ENCODE data around the gene CD9.

The CD9 gene

DNA sequence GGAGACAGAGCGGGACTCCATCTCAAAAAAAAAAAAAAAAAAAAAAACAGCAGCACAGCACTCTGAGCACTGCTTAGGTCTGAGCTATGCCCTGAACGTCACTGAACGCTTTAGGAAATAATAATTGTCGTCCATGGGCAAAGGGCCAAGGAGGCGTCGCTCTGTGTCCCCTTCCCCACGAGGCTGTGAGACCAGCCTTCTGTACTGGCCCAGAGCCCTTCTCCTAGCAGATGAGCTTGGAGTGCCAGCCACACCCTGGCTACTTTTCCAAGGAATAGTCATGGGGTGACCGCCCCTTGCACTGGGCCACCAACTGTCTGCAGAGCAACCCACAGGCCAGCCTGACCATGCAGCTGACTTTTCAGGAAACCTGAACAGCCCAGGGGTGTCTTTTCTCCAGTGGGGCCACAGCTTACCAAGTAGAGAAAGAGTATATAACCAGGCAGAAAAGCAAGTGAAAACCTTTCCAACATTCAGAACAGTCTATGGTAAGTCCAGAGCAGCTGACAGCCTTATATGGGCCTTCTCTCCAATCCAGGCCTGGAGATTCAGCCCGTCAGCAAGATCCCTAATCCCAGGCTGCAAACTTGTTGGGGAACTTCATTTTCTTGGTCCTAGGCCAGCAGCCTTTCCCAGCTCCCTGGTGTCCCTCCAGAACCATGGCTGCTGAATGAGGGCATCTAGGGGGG is 28.5 kb downstream of the CD9 start:
- no peak for TF ChIP-seq GATA1 (IDR thresholded peaks at IDR 0.05; ENCODE audit: low read depth, low read length)
- TF ChIP-seq POLR2A (IDR thresholded peaks at IDR 0.05; ENCODE audit: low read length): no peak
- no peak for DNase-seq

DNA sequence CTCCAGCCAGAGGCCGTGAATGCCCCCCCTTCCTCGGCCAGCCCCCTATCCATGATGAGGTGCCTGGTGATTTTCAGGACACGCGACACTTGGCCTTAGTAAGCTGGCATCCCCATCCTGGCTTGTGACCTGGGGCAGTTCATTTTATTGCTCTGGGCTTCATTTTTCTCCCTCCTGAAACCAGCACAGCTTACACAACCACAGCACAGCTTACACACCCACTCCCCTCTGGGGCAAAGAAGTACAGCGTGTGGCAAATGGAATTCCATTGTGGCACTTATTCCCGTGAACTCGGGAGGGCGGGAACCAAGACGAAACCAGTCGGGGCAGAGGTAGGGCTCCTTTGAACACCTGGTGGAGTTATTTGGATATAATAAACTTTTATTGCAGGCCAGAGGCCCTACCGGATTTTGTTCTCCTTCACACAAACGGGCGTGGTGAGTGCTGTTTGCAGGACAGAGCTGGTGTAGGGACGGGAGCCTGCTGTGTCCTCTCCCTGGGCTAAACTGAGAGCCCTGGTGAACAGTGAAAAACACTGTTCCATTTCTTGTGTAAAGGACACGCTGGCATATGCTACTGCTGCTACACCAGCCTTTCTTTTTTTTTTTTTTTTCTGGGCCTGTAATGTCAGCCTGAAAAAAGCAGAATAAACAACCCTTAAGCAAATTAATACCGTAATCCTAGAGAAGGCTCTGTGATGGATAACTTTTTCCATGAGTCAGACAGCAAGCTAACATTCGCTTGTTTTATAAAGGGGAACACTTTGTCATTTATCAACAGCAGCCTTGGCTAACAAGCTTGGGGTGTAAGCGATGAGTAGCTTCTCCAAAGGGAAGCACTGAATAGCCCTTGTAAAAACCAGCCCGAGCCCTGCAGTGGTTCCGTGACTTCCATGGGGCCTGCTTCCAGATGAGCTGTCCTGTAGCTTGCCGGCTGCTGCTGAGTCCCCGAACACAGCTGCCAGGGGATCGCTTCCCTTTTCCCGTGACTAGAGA is 29.3 kb downstream of the CD9 start:
- no peak for DNase-seq

DNA sequence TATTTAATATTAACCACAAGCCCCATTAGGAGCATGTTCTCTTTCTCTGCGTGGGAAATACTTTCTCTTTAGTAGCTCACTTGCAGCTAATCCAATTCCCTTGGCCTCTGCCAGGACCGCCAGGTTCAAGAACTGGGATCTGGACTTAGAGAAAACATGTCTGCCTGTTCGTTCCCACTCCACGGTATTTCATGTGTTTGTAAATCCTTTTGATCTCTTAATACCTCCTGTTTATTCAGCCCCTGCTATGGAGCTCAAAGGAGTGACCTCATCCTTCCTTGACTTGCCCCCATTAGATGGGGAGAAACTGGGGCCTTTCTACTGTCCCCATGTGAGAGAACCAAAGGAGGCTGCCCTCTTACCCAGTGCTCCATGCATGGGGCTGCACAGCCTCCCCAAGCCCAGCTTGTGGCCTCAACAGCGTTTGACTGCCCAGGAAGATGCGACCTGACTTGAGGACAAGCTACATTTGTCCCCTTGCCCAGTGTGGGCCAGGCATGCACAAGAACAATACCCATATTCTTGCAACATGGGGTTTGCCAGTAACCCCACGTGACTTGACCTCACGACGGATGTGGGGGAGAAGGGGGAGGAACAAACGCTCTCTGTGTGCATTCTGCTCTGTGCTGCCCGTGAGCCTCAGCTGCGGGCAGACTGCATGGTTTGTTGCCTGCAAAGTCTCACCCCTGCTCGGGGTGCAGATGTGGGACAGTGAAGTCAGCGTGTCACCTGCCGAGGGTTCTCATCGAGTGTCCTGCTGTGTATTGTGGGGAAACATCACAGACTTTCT is 30.3 kb downstream of the CD9 start:
- DNase-seq: no peak
- TF ChIP-seq POLR2A (IDR thresholded peaks at IDR 0.05; ENCODE audit: low read length): no peak
- TF ChIP-seq GATA1 (IDR thresholded peaks at IDR 0.05; ENCODE audit: low read depth, low read length): no peak

More for the DNA sequence above, 29.3 kb downstream of the CD9 start:
- TF ChIP-seq POLR2A (IDR thresholded peaks at IDR 0.05; ENCODE audit: low read length) (no peak), GATA1 (IDR thresholded peaks at IDR 0.05; ENCODE audit: low read depth, low read length) (no peak)

DNA sequence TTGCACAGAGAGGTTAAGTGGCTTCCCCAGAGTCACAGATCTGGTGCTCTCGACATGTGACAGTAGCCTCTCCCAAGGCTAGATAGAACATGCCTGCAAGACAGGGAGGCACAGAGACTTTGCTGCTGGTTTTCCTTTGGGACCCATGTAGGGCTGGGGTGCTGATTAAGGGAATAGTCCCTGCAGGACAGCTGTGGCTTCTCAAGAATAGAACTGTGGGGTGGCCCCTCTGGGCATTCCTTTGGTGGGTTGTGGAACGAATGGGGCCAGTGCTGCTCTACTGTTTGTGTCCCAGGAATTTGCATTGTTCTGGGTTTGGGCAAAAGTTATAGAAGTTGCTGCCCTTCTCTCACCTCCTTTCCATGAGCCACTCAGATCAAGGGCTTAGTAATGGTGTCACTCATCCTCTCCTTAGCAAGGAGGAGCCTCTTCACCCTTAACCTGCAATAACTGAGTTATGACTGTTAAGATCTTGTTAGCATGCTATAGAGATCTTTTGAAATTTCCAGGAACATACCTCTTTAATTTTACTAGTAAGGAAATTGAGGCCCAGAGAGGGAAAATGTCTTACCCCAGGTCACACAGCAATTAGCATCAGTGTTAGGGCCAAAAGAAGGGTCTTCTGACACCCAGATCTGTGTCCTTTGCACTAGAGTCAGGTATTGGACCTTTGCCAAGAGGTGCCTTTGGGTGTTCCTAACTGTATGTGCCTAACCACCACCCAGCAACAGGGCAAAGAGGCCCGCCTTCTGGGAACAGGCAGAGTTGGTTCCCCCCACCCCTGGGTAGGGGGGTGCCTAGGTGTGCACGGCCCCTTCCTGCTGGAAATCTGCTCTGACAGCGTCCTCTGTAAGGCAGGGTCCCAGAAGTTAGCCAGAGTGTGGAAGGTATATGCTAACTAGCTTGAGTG is 31.4 kb downstream of the CD9 start:
- TF ChIP-seq GATA1 (IDR thresholded peaks at IDR 0.05; ENCODE audit: low read depth, low read length): no peak
- no peak for TF ChIP-seq POLR2A (IDR thresholded peaks at IDR 0.05; ENCODE audit: low read length)
- no peak for DNase-seq

DNA sequence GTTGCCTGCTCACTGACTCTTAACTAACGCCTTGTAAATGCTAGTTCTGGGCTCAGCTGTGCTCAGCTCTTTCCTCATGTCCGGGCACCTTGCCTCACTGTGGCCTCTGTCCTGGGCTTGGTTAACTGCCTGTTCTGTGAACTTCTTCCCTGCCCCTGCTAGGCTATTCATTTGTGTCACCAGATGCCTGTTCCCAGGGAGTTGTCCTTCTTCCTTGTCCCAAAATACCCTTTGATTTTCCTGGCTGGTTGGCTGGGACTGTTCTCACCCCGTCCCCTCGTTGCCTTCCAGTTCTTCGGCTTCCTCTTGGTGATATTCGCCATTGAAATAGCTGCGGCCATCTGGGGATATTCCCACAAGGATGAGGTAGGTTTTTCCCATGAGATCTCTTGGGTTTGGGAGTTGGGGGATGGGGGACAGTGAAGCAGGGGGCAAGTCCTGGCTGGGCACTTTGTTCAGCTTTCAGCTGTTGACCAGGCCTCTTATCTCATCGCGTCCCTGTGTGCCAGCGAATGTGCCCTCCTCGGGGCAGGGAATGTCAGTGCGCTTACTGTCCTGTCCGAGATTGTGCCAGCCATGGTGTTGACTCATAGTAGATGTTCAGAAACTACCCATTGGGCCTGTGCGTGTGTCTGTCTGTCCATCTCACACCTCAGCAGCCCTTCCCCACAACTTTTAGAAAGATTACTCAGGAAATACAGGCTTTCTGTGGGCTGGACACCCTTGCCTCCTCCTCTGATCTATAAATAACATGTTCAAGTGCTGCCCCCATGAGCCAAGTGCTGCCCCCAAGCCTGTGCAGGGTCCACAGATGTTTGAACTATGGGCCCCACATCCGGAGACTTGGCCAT is 33.1 kb downstream of the CD9 start:
- DNase-seq: no peak
- TF ChIP-seq POLR2A (IDR thresholded peaks at IDR 0.05; ENCODE audit: low read length) (no peak), GATA1 (IDR thresholded peaks at IDR 0.05; ENCODE audit: low read depth, low read length) (no peak)

DNA sequence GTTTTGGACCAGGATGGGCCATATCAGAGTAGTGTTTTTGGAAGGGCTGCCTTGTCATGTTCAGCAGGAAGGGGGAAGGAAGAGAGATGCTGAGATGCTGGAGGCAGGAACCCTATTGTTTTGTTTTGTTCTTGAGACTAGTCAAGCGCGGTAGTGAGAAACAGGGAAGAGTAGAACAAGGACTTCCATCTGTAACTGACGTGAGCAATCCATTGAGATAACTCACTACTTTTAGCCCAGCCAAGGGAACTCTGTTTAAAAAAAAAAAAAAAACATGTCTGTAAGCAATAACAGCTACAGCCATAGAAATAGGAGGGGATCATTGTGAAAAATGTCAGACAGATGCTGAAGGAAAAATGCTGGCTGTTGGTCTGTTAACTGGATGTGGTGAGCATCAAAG is 34.0 kb downstream of the CD9 start:
- no peak for TF ChIP-seq GATA1 (IDR thresholded peaks at IDR 0.05; ENCODE audit: low read depth, low read length)
- TF ChIP-seq POLR2A (IDR thresholded peaks at IDR 0.05; ENCODE audit: low read length): no peak
- no peak for DNase-seq

DNA sequence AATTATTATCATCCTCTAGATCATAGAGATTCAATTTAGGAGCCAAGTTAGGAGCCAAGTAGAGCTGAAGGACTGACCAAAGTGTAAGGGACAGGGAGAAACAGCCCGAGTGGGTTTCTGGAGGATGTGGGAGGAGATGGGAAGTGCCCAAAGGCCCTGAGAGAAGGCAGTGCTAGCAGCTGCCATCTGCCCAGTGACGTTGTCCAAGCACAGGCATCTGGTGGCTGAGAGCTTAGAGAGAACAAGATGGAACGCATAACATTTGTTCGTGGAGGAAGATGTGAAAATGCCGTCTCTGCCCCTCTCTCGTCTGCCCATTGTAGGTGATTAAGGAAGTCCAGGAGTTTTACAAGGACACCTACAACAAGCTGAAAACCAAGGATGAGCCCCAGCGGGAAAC is 34.7 kb downstream of the CD9 start:
- no peak for DNase-seq
- TF ChIP-seq GATA1 (IDR thresholded peaks at IDR 0.05; ENCODE audit: low read depth, low read length): no peak

DNA sequence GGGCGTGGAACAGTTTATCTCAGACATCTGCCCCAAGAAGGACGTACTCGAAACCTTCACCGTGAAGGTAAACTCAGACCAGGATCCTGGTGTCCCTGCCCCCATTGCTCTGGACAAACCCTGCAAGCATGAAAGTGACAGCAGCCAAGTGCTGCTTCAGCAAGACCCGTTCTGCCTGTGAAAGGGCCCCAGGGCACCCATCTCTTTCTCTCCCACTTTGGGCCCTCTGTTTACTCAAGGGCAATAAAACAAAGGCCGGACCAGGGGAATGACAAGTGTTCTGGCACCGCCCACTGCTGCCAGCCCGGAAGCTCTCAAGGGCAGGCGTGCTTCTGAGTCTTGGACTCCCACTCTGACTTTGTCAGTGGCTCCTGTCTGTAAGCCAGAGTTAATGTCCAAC is 35.3 kb downstream of the CD9 start:
- TF ChIP-seq POLR2A (IDR thresholded peaks at IDR 0.05; ENCODE audit: low read length): no peak
- TF ChIP-seq GATA1 (IDR thresholded peaks at IDR 0.05; ENCODE audit: low read depth, low read length): no peak
- no peak for DNase-seq

DNA sequence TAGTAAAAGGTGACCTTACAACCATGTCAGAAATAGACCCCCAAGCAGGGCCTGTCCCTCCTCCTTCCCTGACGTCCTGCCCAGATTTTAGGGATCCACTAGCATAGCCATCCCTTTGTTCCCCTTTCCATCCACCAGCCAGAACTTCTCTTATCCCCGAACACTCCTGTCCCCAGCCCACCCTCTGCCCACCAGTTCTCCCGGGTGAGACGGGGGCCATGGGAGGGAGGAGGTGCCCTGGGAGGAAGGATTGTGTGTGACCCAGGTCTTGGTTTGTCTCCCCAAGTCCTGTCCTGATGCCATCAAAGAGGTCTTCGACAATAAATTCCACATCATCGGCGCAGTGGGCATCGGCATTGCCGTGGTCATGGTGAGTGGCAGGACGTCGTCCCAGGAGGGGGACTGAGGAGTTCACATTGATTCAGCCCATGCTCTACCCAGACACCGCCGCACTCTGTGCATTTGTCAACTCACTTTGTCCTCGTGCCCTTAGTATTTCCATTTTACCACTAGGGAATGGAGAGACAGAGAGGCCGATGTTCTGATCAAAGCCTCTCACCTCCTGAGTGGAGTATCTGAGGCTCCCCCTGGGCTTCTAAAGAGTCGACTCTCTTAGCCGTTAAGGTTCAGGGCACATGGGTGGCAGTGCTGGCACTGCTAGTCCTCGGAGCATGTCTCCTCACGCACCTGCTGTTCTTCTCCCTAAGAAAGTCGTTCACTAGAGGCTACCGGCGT is 35.9 kb downstream of the CD9 start:
- no peak for TF ChIP-seq GATA1 (IDR thresholded peaks at IDR 0.05; ENCODE audit: low read depth, low read length)
- TF ChIP-seq POLR2A (IDR thresholded peaks at IDR 0.05; ENCODE audit: low read length): no peak
- no peak for DNase-seq

DNA sequence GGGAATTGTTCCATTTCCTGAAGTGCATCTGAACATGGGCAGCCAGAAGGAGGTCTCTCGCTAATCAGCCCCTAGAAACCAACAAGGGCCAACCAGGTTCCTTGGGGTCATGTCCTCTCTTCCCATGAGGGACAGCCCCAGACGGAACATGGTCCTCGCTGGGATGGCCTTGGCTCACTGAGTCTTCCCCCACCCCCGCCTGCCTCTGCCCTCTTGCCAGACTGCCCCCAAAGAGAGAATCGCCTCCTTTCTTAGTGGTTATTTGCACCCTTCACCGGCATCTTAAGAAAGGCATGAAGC is 36.4 kb downstream of the CD9 start:
- DNase-seq: no peak
- TF ChIP-seq POLR2A (IDR thresholded peaks at IDR 0.05; ENCODE audit: low read length): no peak
- no peak for TF ChIP-seq GATA1 (IDR thresholded peaks at IDR 0.05; ENCODE audit: low read depth, low read length)

DNA sequence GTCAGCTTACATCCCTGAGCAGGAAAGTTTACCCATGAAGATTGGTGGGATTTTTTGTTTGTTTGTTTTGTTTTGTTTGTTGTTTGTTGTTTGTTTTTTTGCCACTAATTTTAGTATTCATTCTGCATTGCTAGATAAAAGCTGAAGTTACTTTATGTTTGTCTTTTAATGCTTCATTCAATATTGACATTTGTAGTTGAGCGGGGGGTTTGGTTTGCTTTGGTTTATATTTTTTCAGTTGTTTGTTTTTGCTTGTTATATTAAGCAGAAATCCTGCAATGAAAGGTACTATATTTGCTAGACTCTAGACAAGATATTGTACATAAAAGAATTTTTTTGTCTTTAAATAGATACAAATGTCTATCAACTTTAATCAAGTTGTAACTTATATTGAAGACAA is 37.6 kb downstream of the CD9 start:
- TF ChIP-seq POLR2A (IDR thresholded peaks at IDR 0.05; ENCODE audit: low read length) (no peak), GATA1 (IDR thresholded peaks at IDR 0.05; ENCODE audit: low read depth, low read length) (no peak)
- DNase-seq: no peak

DNA sequence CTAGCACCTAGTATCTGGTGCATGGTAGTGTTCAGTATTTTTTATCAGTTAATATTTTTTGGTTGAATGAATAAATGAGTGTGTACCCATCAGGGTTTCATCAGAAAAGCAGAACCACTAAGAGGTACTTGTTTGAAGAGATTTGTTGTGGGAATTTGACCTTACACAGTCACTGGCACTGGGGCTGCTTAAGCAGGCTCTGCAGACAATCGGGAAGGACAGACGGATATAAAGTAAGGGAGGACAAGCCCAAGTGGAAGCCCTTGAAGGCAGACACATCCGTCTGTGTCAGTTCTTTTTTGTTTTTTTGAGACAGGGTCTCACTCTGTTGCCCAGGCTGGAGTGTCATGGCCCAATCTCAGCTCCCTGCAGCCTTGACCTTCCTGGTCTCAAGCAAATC is 38.7 kb downstream of the CD9 start:
- TF ChIP-seq GATA1 (IDR thresholded peaks at IDR 0.05; ENCODE audit: low read depth, low read length): no peak
- no peak for TF ChIP-seq POLR2A (IDR thresholded peaks at IDR 0.05; ENCODE audit: low read length)
- DNase-seq: no peak

All from erythroblast (primary cell).